Measurements from ENCODE around the gene PPP1R10.
A peak's percentile ranks its signal among the peaks of the same experiment; 100 is the strongest.

The PPP1R10 gene

GRCh38 chr6:30618270-30618797 lies 1.3 kb upstream of the PPP1R10 start:
- FAIRE-seq = no peak

GRCh38 chr6:30617565-30618269 lies 674 bp upstream of the PPP1R10 start, which contains the start of gene MRPS18B:
MRPS18B (plus strand) TSS chr6:30617840; CDS start chr6:30617866, 26 bp downstream.
- FAIRE-seq = peak; percentile 13

- FAIRE-seq = no peak
These were observed 859 bp downstream of the PPP1R10 start for GRCh38 chr6:30615958-30616810.

GRCh38 chr6:30615219-30615957 lies 1.7 kb downstream of the PPP1R10 start:
- no peak for FAIRE-seq

- FAIRE-seq = peak; percentile 82
These were observed 2.2 kb downstream of the PPP1R10 start for GRCh38 chr6:30614843-30615218.

GRCh38 chr6:30614044-30614842 lies 2.8 kb downstream of the PPP1R10 start:
- no peak for FAIRE-seq

GRCh38 chr6:30613251-30614043 lies 3.6 kb downstream of the PPP1R10 start:
- FAIRE-seq = no peak

GRCh38 chr6:30612687-30613248 lies 4.3 kb downstream of the PPP1R10 start:
- no peak for FAIRE-seq

GRCh38 chr6:30612213-30612612 lies 4.8 kb downstream of the PPP1R10 start:
- no peak for FAIRE-seq

- no peak for FAIRE-seq
These were observed 5.2 kb downstream of the PPP1R10 start for GRCh38 chr6:30611856-30612194.

GRCh38 chr6:30611150-30611855 lies 5.7 kb downstream of the PPP1R10 start:
- no peak for FAIRE-seq

- no peak for FAIRE-seq
These were observed 7.0 kb downstream of the PPP1R10 start for GRCh38 chr6:30610065-30610464.

GRCh38 chr6:30603961-30604360 lies 13.1 kb downstream of the PPP1R10 start:
- FAIRE-seq = no peak

GRCh38 chr6:30601815-30602641 lies 15.0 kb downstream of the PPP1R10 start:
- FAIRE-seq = no peak

- no peak for FAIRE-seq
These were observed 15.6 kb downstream of the PPP1R10 start for GRCh38 chr6:30601436-30601814.

- no peak for FAIRE-seq
These were observed 16.5 kb downstream of the PPP1R10 start for GRCh38 chr6:30600451-30600961.

- FAIRE-seq = no peak
These were observed 17.3 kb downstream of the PPP1R10 start for GRCh38 chr6:30599625-30600324.

GRCh38 chr6:30598912-30599624 lies 18.0 kb downstream of the PPP1R10 start:
- no peak for FAIRE-seq
